HG03457 (cell line): ENCODE data around the gene GPSM1.
"Not testable (repeated sequence)": the region's sequence is repeated elsewhere in the genome, so short reads cannot be mapped to it uniquely, and the experiment has no call there.

ENCODE experiments used
- ATAC-seq: cut with Tn5 transposase; IDR thresholded peaks from one replicate; pipeline ENCODE4 v1.9.1; 2021; ENCODE audit warnings: moderate number of reproducible peaks; ENCODE audit not compliant: unreplicated experiment

GPSM1 gene

GRCh38 chr9:136392538-136393449 is 65.5 kb downstream of the GPSM1 start:
- ATAC-seq, result no peak

GRCh38 chr9:136393531-136393930 is 66.2 kb downstream of the GPSM1 start:
- ATAC-seq, result no peak

GRCh38 chr9:136394312-136395019 is 67.1 kb downstream of the GPSM1 start:
- no peak for ATAC-seq

- ATAC-seq, result no peak
These were observed 67.6 kb downstream of the GPSM1 start for GRCh38 chr9:136395020-136395340.

- no peak for ATAC-seq
These were observed 68.2 kb downstream of the GPSM1 start for GRCh38 chr9:136395345-136396218.

- no peak for ATAC-seq
These were observed 68.8 kb downstream of the GPSM1 start for GRCh38 chr9:136396219-136396515.

GRCh38 chr9:136397643-136398042 is 70.3 kb downstream of the GPSM1 start:
- ATAC-seq, result no peak

GRCh38 chr9:136398286-136398685 is 70.9 kb downstream of the GPSM1 start:
- ATAC-seq, result no peak

- ATAC-seq, result no peak
These were observed 72.1 kb downstream of the GPSM1 start for GRCh38 chr9:136399176-136400037.

- peak; percentile 41 for ATAC-seq
These were observed 72.9 kb downstream of the GPSM1 start, which contains the start of gene SNAPC4 for GRCh38 chr9:136400038-136400834. Gene SNAPC4, minus strand, starts transcription at chr9:136400170. Its CDS starts 1,742 bp downstream, at chr9:136398428.

- no peak for ATAC-seq
These were observed 74.0 kb downstream of the GPSM1 start for GRCh38 chr9:136401173-136401922.

- no peak for ATAC-seq
These were observed 74.7 kb downstream of the GPSM1 start for GRCh38 chr9:136402067-136402466.

- ATAC-seq, result no peak
These were observed 76.2 kb downstream of the GPSM1 start for GRCh38 chr9:136403538-136403914.

GRCh38 chr9:136403915-136404800 is 76.8 kb downstream of the GPSM1 start:
- ATAC-seq, result no peak

- ATAC-seq, result no peak
These were observed 77.4 kb downstream of the GPSM1 start for GRCh38 chr9:136404801-136405136.

- ATAC-seq, result no peak
These were observed 78.1 kb downstream of the GPSM1 start for GRCh38 chr9:136405481-136405880.

GRCh38 chr9:136405904-136406303 is 78.6 kb downstream of the GPSM1 start:
- not testable (repeated sequence) for ATAC-seq

- not testable (repeated sequence) for ATAC-seq
These were observed 79.7 kb downstream of the GPSM1 start for GRCh38 chr9:136407061-136407460.
